ENCODE data around the gene MAFB.
"Not testable (repeated sequence)": the region's sequence is repeated elsewhere in the genome, so short reads cannot be mapped to it uniquely, and the experiment has no call there.

The MAFB gene

GRCh38 chr20:40689100-40689942 lies at the start of gene MAFB:
MAFB (minus strand) TSS chr20:40689236; CDS start chr20:40688850, 386 bp downstream.
- DNase-seq (ENCODE audit: low read depth) = peak; percentile 5

DNA sequence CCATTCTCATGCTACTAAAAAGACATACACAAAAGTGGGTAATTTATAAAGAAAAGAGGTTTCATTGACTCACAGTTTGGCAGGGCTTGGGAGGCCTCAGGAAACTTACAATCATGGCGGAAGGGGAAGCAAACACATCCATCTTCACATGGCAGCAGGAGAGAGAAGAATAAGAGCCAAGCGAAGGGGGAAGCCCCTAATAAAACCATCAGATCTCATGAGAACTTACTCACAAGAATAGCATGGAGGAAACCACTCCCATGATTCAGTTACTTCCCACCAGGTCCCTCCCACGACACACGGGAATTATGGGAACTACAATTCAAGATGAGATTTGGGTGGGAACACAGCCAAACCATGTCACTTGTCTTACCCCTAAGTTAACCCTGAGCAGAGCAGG lies 47.4 kb upstream of the MAFB start:
- not testable (repeated sequence) for DNase-seq (ENCODE audit: low read depth)

GRCh38 chr20:40728996-40729395 lies 40.0 kb upstream of the MAFB start:
- DNase-seq (ENCODE audit: low read depth) = no peak

- no peak for DNase-seq (ENCODE audit: low read depth)
Observed at GRCh38 chr20:40728470-40728869, 39.4 kb upstream of the MAFB start.

- no peak for DNase-seq (ENCODE audit: low read depth)
Observed at GRCh38 chr20:40727960-40728359, 38.9 kb upstream of the MAFB start.

GRCh38 chr20:40726776-40727175 lies 37.7 kb upstream of the MAFB start:
- no peak for DNase-seq (ENCODE audit: low read depth)

DNA sequence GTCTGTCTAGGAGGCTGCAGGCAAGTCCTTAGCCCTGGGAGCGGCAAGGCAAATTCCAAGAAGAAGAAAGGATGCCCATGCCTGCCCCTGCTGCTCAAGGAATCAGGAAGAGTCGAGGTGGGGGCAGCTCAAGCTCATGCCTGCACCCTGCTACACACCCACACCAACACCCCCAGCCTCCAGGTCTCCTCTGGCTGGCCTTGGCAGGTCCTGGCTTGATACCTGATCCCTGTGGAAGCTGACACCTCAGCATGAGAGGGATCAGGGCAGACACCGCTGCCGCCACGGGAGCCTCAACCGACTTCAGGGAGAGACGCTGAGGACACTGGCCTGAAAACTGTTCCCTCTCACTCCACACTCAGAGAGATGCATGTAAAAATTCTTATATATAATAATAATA lies 35.5 kb upstream of the MAFB start:
- no peak for DNase-seq (ENCODE audit: low read depth)

- DNase-seq (ENCODE audit: low read depth) = no peak
Observed at GRCh38 chr20:40720826-40721225, 31.8 kb upstream of the MAFB start.

- DNase-seq (ENCODE audit: low read depth) = no peak
Observed at GRCh38 chr20:40720099-40720498, 31.1 kb upstream of the MAFB start.

GRCh38 chr20:40718982-40719729 lies 30.1 kb upstream of the MAFB start:
- no peak for DNase-seq (ENCODE audit: low read depth)

GRCh38 chr20:40718214-40718977 lies 29.4 kb upstream of the MAFB start:
- DNase-seq (ENCODE audit: low read depth) = no peak

DNA sequence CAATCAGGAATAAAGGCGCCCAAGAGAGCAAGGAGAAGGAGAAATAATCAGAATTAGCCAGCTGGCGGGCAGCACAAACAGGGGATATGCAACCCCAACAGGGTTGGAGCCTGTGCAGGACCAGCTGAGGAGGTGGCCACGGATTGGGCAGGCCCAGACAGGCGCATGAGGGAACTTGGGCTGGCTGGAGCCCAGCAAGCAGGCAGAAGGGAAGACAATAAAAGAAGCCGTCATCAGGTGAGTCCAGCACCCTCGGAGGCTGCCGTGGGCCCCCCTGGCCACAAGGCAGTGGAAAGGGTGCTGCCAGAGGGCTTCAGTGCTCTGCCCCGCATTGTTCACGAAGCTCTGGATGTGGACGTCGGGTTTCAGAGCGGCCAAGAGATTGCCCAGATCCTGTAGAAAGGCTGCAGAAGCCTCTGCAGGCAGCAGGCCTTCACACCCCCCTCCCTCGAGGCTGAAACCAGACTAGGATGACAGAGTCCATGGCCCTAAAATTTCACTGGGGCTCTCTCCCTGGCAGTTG lies 28.4 kb upstream of the MAFB start:
- no peak for DNase-seq (ENCODE audit: low read depth)

DNA sequence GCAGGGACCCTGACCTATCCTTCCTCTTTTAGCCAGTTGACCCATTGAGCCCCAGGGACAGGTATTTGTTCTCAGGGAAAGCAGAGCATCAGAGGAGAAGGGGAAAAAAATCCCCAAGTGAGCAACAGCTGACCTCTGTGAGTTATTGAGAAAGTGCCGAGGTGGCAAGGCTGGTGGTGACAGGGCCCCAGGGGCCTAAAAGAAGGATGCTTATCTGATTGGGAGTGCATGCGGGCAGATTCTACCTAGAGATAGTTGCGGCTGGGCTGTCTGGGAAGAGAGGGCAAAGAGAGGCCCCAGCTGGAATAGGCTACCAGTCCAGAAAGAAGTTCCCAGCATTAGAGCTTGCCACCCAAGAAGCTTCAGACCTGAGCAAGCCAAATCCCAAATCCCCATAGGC lies 26.5 kb upstream of the MAFB start:
- no peak for DNase-seq (ENCODE audit: low read depth)

DNA sequence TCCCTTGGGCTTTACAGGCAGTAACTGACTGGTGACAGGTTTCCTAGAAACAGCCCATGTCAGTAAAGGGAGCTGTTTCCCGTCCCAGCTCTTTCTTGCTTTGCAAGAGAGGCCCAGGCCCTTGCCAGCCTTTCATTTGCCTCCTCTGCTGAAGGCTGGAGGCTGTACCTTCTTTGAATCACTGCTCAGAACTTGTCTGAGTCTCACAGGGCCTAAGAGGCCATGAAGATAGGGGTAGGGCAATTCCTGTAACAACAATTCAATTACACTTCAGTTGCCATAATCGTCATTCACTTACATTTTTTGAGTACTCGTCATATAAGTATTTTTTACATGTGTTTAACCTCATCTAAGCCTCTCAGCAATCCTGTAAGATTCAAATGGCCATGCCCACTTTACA lies 25.9 kb upstream of the MAFB start:
- DNase-seq (ENCODE audit: low read depth) = no peak

DNA sequence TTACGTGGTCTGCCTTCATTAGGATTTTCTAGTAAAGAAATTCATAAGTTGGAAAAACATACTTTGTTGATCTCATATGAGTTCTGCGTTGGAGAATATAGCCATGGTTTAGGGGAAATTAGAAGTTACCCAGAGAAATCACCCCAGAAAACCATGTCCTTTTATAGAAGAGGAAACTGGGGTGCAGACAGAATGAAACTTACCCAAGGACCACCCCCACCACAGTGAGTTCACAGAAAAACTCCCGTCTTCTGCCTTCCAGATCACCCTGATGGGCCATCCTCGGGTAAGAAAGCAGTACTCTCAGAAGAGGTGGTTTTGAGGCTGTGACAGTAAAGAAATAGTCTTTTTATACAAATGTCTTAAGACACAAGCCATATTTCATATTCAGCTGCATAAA lies 25.1 kb upstream of the MAFB start:
- no peak for DNase-seq (ENCODE audit: low read depth)

DNA sequence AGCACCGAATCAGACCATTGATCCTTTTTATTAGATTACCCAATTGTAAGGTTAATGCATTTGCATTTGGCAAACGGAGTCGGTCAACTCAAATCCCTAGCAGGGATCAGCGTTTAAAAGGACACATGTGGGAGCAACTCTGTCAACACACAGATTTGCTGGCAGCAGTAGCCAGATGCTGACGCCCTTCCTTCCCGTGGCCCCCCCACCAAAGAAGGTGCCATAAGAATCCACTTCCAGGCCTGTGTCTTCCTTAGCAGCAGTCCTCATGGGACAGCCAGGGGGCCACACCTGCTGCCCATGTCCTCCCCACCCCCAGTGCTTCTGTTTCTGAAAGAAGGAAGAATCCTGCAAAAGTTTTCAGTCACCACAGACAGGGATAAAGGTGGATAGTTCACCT lies 24.5 kb upstream of the MAFB start:
- DNase-seq (ENCODE audit: low read depth) = no peak

- DNase-seq (ENCODE audit: low read depth) = no peak
Observed at GRCh38 chr20:40711079-40711478, 22.0 kb upstream of the MAFB start.

DNA sequence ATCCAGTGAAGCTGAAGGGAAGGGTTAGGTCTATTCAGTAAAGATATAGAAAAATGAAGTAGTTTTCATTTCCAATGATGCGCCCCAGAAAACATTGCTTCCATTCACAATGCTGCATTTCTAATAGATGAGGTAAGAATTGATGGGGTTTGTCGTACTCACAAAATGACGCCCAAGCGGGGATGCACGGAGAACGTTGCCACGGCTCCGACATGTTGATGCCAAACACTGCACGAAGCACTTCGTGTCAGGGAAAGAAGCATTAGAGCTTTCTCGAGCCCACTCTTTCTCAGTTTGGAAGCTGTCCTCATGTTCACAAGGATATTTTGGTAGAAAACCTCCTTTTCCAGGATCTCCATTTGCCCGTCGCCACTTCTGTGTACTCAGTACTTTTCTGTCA lies 21.6 kb upstream of the MAFB start:
- DNase-seq (ENCODE audit: low read depth) = no peak

DNA sequence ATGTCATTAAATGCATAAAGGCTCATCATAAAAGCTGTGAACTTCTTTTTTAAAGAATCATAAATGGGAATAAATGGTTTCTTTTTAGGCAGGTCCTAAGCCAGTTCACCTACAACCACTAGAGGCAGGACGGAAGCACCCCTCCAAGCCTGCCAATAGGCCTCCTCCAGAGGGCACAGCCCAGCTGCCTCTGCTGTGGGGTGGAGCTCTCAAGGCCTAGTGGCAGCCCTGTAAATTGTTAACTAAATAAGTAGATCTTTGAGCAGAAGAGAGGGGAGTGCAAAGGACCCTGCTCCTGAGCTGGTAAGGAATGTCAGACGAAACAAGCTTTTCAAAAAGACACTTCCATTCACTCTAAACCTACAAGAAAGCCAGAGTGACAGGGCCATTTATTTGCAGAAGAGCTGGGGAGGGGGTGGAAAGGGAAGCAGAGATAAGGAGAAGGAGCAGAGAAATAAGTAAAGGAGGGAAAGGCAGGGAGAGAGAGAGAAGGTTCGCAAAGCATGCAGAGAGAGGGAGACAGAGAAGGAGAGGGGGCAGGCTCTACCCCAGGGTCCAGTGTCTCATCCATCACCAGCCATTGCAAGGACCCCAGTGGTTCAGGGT lies 18.0 kb upstream of the MAFB start:
- no peak for DNase-seq (ENCODE audit: low read depth)

- DNase-seq (ENCODE audit: low read depth) = no peak
Observed at GRCh38 chr20:40705413-40705812, 16.4 kb upstream of the MAFB start.

GRCh38 chr20:40704828-40705227 lies 15.8 kb upstream of the MAFB start:
- DNase-seq (ENCODE audit: low read depth) = no peak

GRCh38 chr20:40703975-40704530 lies 15.0 kb upstream of the MAFB start:
- no peak for DNase-seq (ENCODE audit: low read depth)
